Type B pancreatic cell (in vitro differentiated cells): ENCODE measurements around the gene RFX6. TPM values are rescaled to one million over a fixed set of nuclear protein-coding genes. Genes with fewer than 3 reads are reported as not detected.

Experiments used
- DNase-seq: peaks from one replicate; pipeline ENCODE4 v3.0.0; 2021; ENCODE audit warnings: mixed read lengths; ENCODE audit not compliant: unreplicated experiment; ENCODE audit errors: extremely low spot score
- H3K27ac Mint-ChIP-seq: 2 replicates; pipeline ENCODE4 v1.8.0; 2021; ENCODE audit warnings: mild to moderate bottlenecking, mixed read lengths
- H3K27me3 Mint-ChIP-seq: 2 replicates; pipeline ENCODE4 v1.8.0; 2021; ENCODE audit warnings: mixed read lengths
- H3K36me3 Mint-ChIP-seq: 2 replicates; pipeline ENCODE4 v1.8.0; 2021; ENCODE audit warnings: mixed read lengths
- H3K4me1 Mint-ChIP-seq: one replicate; pipeline ENCODE4 v1.8.0; 2021; ENCODE audit warnings: mixed read lengths; ENCODE audit not compliant: unreplicated experiment
- H3K4me3 Mint-ChIP-seq: 2 replicates; pipeline ENCODE4 v1.8.0; 2021; ENCODE audit warnings: mild to moderate bottlenecking, mixed read lengths
- H3K9me3 Mint-ChIP-seq: 2 replicates; pipeline ENCODE4 v1.8.0; 2021; ENCODE audit warnings: mixed read lengths
- total RNA-seq: library from RNA; stranded (reverse); gene quantifications from 2 replicates; pipeline ENCODE4 v1.2.1, GENCODE V29; 2021; ENCODE audit warnings: low replicate concordance
- TF ChIP-seq, protein P1 (sequence below): fragments of 200-600 bp; sonication (generic); conservative IDR thresholded peaks from 2 replicates; pipeline ENCODE4 v1.5.0; 2021; ENCODE audit warnings: antibody characterized with exemption, mild to moderate bottlenecking

The RFX6 gene
- total RNA-seq, 1 donor from 2014 or later = 18.3 TPM

DNA sequence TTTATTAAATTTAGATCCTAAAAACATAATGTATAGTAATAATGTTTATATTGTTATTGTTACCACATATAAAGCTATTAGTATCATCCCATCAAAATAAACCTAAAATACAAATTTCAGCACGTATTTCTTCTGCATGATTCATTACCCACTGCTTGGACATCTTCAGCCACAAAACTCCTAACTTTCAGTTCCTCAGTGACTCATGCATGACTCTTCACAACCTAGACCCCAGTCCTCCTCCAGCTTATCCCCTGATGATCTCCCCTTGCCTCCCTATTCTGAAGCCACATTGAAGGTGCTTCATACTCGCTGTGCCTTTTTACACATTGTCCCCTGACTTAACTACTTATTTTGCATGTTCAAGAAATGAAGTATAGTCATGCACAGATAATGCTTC, 37.0 kb upstream of the RFX6 start:
- H3K36me3 Mint-ChIP-seq = no peaks in the 10 kb centered on the region
- H3K27ac Mint-ChIP-seq = no peak overlapping the region
- DNase-seq = no peak
- TF ChIP-seq, protein P1, sequence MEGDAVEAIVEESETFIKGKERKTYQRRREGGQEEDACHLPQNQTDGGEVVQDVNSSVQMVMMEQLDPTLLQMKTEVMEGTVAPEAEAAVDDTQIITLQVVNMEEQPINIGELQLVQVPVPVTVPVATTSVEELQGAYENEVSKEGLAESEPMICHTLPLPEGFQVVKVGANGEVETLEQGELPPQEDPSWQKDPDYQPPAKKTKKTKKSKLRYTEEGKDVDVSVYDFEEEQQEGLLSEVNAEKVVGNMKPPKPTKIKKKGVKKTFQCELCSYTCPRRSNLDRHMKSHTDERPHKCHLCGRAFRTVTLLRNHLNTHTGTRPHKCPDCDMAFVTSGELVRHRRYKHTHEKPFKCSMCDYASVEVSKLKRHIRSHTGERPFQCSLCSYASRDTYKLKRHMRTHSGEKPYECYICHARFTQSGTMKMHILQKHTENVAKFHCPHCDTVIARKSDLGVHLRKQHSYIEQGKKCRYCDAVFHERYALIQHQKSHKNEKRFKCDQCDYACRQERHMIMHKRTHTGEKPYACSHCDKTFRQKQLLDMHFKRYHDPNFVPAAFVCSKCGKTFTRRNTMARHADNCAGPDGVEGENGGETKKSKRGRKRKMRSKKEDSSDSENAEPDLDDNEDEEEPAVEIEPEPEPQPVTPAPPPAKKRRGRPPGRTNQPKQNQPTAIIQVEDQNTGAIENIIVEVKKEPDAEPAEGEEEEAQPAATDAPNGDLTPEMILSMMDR = no peak
- no peak overlapping the region for H3K4me3 Mint-ChIP-seq
- no peaks in the 10 kb centered on the region for H3K4me1 Mint-ChIP-seq
- no peaks in the 10 kb centered on the region for H3K9me3 Mint-ChIP-seq
- no peaks in the 10 kb centered on the region for H3K27me3 Mint-ChIP-seq

- Mint-ChIP-seq H3K4me3 (no peak overlapping the region), H3K27ac (no peak overlapping the region), H3K9me3 (no peaks in the 10 kb centered on the region), H3K4me1 (no peaks in the 10 kb centered on the region), H3K36me3 (no peaks in the 10 kb centered on the region), H3K27me3 (no peaks in the 10 kb centered on the region)
- DNase-seq = no peak
- TF ChIP-seq, protein P1 = no peak
Observed at GRCh38 chr6:116842459-116842858, 34.6 kb upstream of the RFX6 start.

DNA sequence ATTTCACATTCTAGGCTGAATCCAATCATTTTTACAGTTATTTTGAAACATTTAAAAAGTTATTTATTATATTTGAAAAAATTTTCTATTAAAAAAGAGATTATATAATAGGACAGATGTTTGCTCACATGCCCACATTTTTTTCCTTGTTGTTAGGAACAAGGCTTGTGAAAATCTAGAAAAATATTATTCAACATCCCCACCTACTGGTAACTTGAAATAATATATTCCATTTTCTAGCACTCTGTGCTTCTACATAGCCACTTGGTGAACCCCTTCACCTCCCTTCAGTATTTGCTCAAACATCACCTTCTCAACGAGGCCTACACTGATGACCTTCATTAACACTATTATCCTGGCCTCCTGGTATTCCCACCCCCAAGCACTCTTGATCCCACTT, 29.8 kb upstream of the RFX6 start:
- TF ChIP-seq, protein P1 = peak; percentile 64
- Mint-ChIP-seq H3K4me3 (no peak overlapping the region), H3K27ac (no peak overlapping the region), H3K9me3 (no peaks in the 10 kb centered on the region), H3K36me3 (no peaks in the 10 kb centered on the region), H3K27me3 (no peaks in the 10 kb centered on the region), H3K4me1 (no peaks in the 10 kb centered on the region)
- no peak for DNase-seq

DNA sequence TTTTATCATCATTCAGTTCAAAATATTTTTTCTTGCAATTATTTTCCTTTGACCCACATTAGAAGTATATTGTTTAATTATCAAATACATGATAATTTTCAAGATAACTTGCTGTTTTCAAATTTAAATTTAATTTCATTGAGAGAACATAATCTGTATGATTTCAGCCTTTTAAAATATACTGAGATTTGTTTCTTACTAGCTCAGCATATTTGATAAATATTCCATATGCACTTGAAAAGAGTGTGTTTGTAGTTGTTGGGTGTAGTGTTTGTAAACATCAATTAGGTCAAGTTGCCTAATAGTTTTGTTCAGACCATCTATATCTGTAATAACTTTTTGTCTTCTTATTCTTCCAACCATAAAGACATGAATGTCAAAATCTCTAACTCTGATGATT, 19.0 kb upstream of the RFX6 start:
- TF ChIP-seq, protein P1 = no peak
- no peaks in the 10 kb centered on the region for H3K27me3 Mint-ChIP-seq
- no peak overlapping the region for H3K4me3 Mint-ChIP-seq
- peaks cover 7% of the 10 kb centered on the region for H3K9me3 Mint-ChIP-seq
- H3K36me3 Mint-ChIP-seq = no peaks in the 10 kb centered on the region
- DNase-seq = no peak
- H3K4me1 Mint-ChIP-seq = no peaks in the 10 kb centered on the region
- H3K27ac Mint-ChIP-seq = no peak overlapping the region

- TF ChIP-seq, protein P1 = no peak
- Mint-ChIP-seq H3K9me3 (peaks cover 7% of the 10 kb centered on the region), H3K27me3 (no peaks in the 10 kb centered on the region), H3K4me1 (no peaks in the 10 kb centered on the region), H3K4me3 (no peak overlapping the region), H3K36me3 (no peaks in the 10 kb centered on the region), H3K27ac (no peak overlapping the region)
- no peak for DNase-seq
Observed at GRCh38 chr6:116859264-116859663, 17.8 kb upstream of the RFX6 start.

- H3K4me3 Mint-ChIP-seq = no peak overlapping the region
- H3K27ac Mint-ChIP-seq = no peak overlapping the region
Observed at GRCh38 chr6:116866281-116866871, 10.7 kb upstream of the RFX6 start.

More at GRCh38 chr6:116866281-116866871, 10.7 kb upstream of the RFX6 start:
- no peak for DNase-seq
- TF ChIP-seq, protein P1 = no peak
- Mint-ChIP-seq H3K4me1 (no peaks in the 10 kb centered on the region), H3K9me3 (no peaks in the 10 kb centered on the region), H3K27me3 (no peaks in the 10 kb centered on the region), H3K36me3 (no peaks in the 10 kb centered on the region)
